Hepatocyte (in vitro differentiated cells): ENCODE data around the gene MYO1E. TPM values are rescaled to one million over a fixed set of nuclear protein-coding genes. Genes with fewer than 3 reads are reported as not detected.

Experiments
- DNase-seq: peaks from one replicate; pipeline ENCODE4 v3.0.0-alpha.2; 2016; ENCODE audit warnings: low spot score
- H2AFZ ChIP-seq: fragments of 200-600 bp; sonication (generic); 2 replicates; pipeline ENCODE4 v1.6.0; 2016; ENCODE audit warnings: antibody characterized with exemption, mild to moderate bottlenecking
- H3K27ac ChIP-seq: fragments of 200-600 bp; sonication (generic); 2 replicates; pipeline ENCODE4 v1.5.1; 2016; ENCODE audit warnings: mild to moderate bottlenecking
- H3K27me3 ChIP-seq: fragments of 200-600 bp; sonication (generic); 2 replicates; pipeline ENCODE4 v1.6.1; 2016
- H3K36me3 ChIP-seq: fragments of 200-600 bp; sonication (generic); replicated peaks from 2 replicates; pipeline ENCODE4 v1.5.1; 2016; ENCODE audit warnings: low read depth; ENCODE audit not compliant: insufficient read depth
- H3K4me1 ChIP-seq: fragments of 200-600 bp; sonication (generic); 2 replicates; pipeline ENCODE4 v1.5.1; 2016; ENCODE audit warnings: mild to moderate bottlenecking, moderate library complexity; ENCODE audit not compliant: insufficient read depth
- H3K4me2 ChIP-seq: fragments of 200-600 bp; sonication (generic); 2 replicates; pipeline ENCODE4 v1.6.0; 2016
- H3K4me3 ChIP-seq: fragments of 200-600 bp; sonication (generic); 2 replicates; pipeline ENCODE4 v1.5.1; 2016; ENCODE audit warnings: mild to moderate bottlenecking
- H3K79me2 ChIP-seq: fragments of 200-600 bp; sonication (generic); 2 replicates; pipeline ENCODE4 v1.6.0; 2017; ENCODE audit warnings: mild to moderate bottlenecking
- H3K9me2 ChIP-seq: fragments of 200-600 bp; sonication (generic); replicated peaks from 2 replicates; pipeline ENCODE4 v1.6.0; 2017; ENCODE audit warnings: mild to moderate bottlenecking; ENCODE audit not compliant: insufficient read depth
- H3K9me3 ChIP-seq: fragments of 200-600 bp; sonication (generic); 2 replicates; pipeline ENCODE4 v1.5.1; 2016; ENCODE audit warnings: low read depth, mild to moderate bottlenecking
- H4K20me1 ChIP-seq: fragments of 200-600 bp; sonication (generic); 2 replicates; pipeline ENCODE4 v1.6.0; 2016; ENCODE audit warnings: mild to moderate bottlenecking; ENCODE audit not compliant: insufficient read depth, poor library complexity, severe bottlenecking
- CTCF ChIP-seq: fragments of 200-600 bp; sonication (generic); IDR thresholded peaks from 2 replicates; pipeline ENCODE4 v1.5.1; 2016; ENCODE audit warnings: antibody characterized with exemption, mild to moderate bottlenecking; ENCODE audit not compliant: poor library complexity
- EZH2 ChIP-seq: fragments of 200-600 bp; sonication (generic); IDR thresholded peaks from 2 replicates; pipeline ENCODE4 v1.6.1; 2016; ENCODE audit warnings: antibody characterized with exemption, mild to moderate bottlenecking, borderline replicate concordance
- EZH2phosphoT487 ChIP-seq: fragments of 200-600 bp; sonication (generic); IDR thresholded peaks from one replicate; pipeline ENCODE4 v1.6.1; 2018; ENCODE audit warnings: antibody characterized with exemption, mild to moderate bottlenecking, low read depth, moderate library complexity; ENCODE audit not compliant: unreplicated experiment, severe bottlenecking
- WGBS: methylation state at CpG from one replicate; pipeline ENCODE4 v1.1.6; 2016; ENCODE audit warnings: low lambda C conversion rate; ENCODE audit errors: missing lambda C conversion rate; 5-methylcytosine and 5-hydroxymethylcytosine counted together
- polyA plus RNA-seq: library from polyadenylated mRNA; unstranded; fragments of >200 nt; fragmentation: Nextera tagmentation; extraction: Ambion mirVana; gene quantifications from 2 replicates; pipeline ENCODE4 v1.2.1, GENCODE V29; 2016
- total RNA-seq: library from RNA; depleted of rRNA; stranded (reverse); fragments of >200 nt; gene quantifications from 2 replicates; pipeline ENCODE4 v1.2.3, GENCODE V29; 2014

MYO1E gene
- total and polyA plus RNA-seq, 2 experiments from 2014 or later: 107 to 111 TPM

- H3K9me2 ChIP-seq: no peaks in the 10 kb centered on the region
- DNase-seq: no peak
- no peaks in the 10 kb centered on the region for H3K4me1 ChIP-seq
- no peak overlapping the region for H2AFZ ChIP-seq
- H3K36me3 ChIP-seq: no peaks in the 10 kb centered on the region
- H3K9me3 ChIP-seq: no peaks in the 10 kb centered on the region
- H3K79me2 ChIP-seq: peaks cover 3% of the 10 kb centered on the region
- H3K27ac ChIP-seq: no peak overlapping the region
- H4K20me1 ChIP-seq: no peaks in the 10 kb centered on the region
- 93% methylated on average over 3 of the region's 3 CpGs for WGBS
- no peak overlapping the region for H3K4me2 ChIP-seq
- no peak for TF ChIP-seq EZH2
- TF ChIP-seq EZH2phosphoT487: no peak
- TF ChIP-seq CTCF: no peak
- no peak overlapping the region for H3K4me3 ChIP-seq
- H3K27me3 ChIP-seq: no peaks in the 10 kb centered on the region
Observed at GRCh38 chr15:59268168-59268851, 104.4 kb downstream of the MYO1E start.

- TF ChIP-seq EZH2 (no peak), EZH2phosphoT487 (no peak), CTCF (no peak)
- 68% methylated on average over 5 of the region's 5 CpGs for WGBS
- DNase-seq: peak; percentile 36
- H3K4me1 ChIP-seq: no peaks in the 10 kb centered on the region
- H3K79me2 ChIP-seq: no peaks in the 10 kb centered on the region
- peak overlapping the region; percentile 31 for H3K27ac ChIP-seq
- H3K27me3 ChIP-seq: no peaks in the 10 kb centered on the region
- no peaks in the 10 kb centered on the region for H3K36me3 ChIP-seq
- no peaks in the 10 kb centered on the region for H3K9me2 ChIP-seq
- no peaks in the 10 kb centered on the region for H4K20me1 ChIP-seq
- no peak overlapping the region for H3K4me3 ChIP-seq
- no peak overlapping the region for H3K4me2 ChIP-seq
- no peaks in the 10 kb centered on the region for H3K9me3 ChIP-seq
- no peak overlapping the region for H2AFZ ChIP-seq
Observed at GRCh38 chr15:59266028-59266427, 106.6 kb downstream of the MYO1E start.

GRCh38 chr15:59262316-59262715 lies 110.4 kb downstream of the MYO1E start:
- Histone ChIP-seq H3K4me3 (no peak overlapping the region), H3K4me2 (no peak overlapping the region), H3K27ac (no peak overlapping the region), H3K36me3 (no peaks in the 10 kb centered on the region), H3K9me2 (no peaks in the 10 kb centered on the region), H4K20me1 (no peaks in the 10 kb centered on the region), H3K4me1 (peaks cover 1% of the 10 kb centered on the region), H3K9me3 (no peaks in the 10 kb centered on the region), H3K27me3 (no peaks in the 10 kb centered on the region), H3K79me2 (no peaks in the 10 kb centered on the region), H2AFZ (no peak overlapping the region)
- 97% methylated on average over 7 of the region's 7 CpGs for WGBS
- no peak for DNase-seq
- no peak for TF ChIP-seq EZH2
- TF ChIP-seq CTCF: no peak
- TF ChIP-seq EZH2phosphoT487: no peak
